Loucy (cell line): ENCODE measurements around the gene LRFN4.

ENCODE experiments used
- EZH2phosphoT487 ChIP-seq: fragments of 200-600 bp; IDR thresholded peaks from 2 replicates; pipeline ENCODE4 v1.6.1; 2018; ENCODE audit warnings: antibody characterized with exemption, mild to moderate bottlenecking, moderate library complexity, borderline replicate concordance
- TF ChIP-seq, protein P1 (sequence below): fragments of 200-600 bp; sonication (generic); conservative IDR thresholded peaks from 2 replicates; pipeline ENCODE4 v1.5.1; 2014; ENCODE audit warnings: mild to moderate bottlenecking, antibody characterized with exemption, low read length

- TF ChIP-seq, protein P1, sequence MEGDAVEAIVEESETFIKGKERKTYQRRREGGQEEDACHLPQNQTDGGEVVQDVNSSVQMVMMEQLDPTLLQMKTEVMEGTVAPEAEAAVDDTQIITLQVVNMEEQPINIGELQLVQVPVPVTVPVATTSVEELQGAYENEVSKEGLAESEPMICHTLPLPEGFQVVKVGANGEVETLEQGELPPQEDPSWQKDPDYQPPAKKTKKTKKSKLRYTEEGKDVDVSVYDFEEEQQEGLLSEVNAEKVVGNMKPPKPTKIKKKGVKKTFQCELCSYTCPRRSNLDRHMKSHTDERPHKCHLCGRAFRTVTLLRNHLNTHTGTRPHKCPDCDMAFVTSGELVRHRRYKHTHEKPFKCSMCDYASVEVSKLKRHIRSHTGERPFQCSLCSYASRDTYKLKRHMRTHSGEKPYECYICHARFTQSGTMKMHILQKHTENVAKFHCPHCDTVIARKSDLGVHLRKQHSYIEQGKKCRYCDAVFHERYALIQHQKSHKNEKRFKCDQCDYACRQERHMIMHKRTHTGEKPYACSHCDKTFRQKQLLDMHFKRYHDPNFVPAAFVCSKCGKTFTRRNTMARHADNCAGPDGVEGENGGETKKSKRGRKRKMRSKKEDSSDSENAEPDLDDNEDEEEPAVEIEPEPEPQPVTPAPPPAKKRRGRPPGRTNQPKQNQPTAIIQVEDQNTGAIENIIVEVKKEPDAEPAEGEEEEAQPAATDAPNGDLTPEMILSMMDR: no peak
- TF ChIP-seq EZH2phosphoT487: no peak
These were observed 41.2 kb upstream of the LRFN4 start for GRCh38 chr11:66815646-66816045.
